BJ (cell line): Measurements from ENCODE around the gene TRPM1. TPM values are rescaled to one million over a fixed set of nuclear protein-coding genes. Genes with fewer than 3 reads are reported as not detected.

Source experiments
- CTCF ChIA-PET: fragments of 350-600 bp; formaldehyde crosslinking; extraction: SDS; loops from one replicate; lab custom pipeline; 2021; ENCODE audit warnings: antibody characterized with exemption, inconsistent platforms; lab: Yijun Ruan, JAX
- POLR2A ChIA-PET: fragments of 300-600 bp; sonication (Branson Sonifier 250); formaldehyde crosslinking; extraction: SDS; loops from one replicate; lab custom pipeline; 2021; ENCODE audit warnings: antibody characterized with exemption; lab: Charles Lee
- DNase-seq: peaks from one replicate; pipeline ENCODE4 v3.0.0-alpha.2; 2011; ENCODE audit warnings: low read depth
- H3K27me3 ChIP-seq: 2 replicates; pipeline ENCODE4 v1.6.0; 2011; ENCODE audit warnings: low read length; ENCODE audit not compliant: control insufficient read depth, insufficient read depth
- H3K36me3 ChIP-seq: 2 replicates; pipeline ENCODE4 v1.5.1; 2011; ENCODE audit warnings: low read length; ENCODE audit not compliant: control insufficient read depth, insufficient read depth
- H3K4me3 ChIP-seq: 2 replicates; pipeline ENCODE4 v1.5.1; 2011; ENCODE audit warnings: low read depth, mild to moderate bottlenecking, control low read depth, low read length
- polyA plus RNA-seq: library from polyadenylated mRNA; depleted of rRNA; stranded (reverse); fragments of >200 nt; gene quantifications from 2 replicates; pipeline ENCODE4 v1.2.3, GENCODE V29; 2011
- TF ChIP-seq, protein P1 (sequence below): IDR thresholded peaks from 2 replicates; pipeline ENCODE4 v1.5.1; 2011; ENCODE audit warnings: low read depth, mild to moderate bottlenecking, control low read depth, inconsistent platforms, low read length, moderate library complexity; ENCODE audit not compliant: insufficient read depth

The TRPM1 gene
- polyA plus RNA-seq, 1 experiment, result 0.44 TPM

- DNase-seq, result no peak
- Histone ChIP-seq H3K27me3 (no peaks in the 10 kb centered on the region), H3K36me3 (peaks cover 13% of the 10 kb centered on the region), H3K4me3 (no peak overlapping the region)
- POLR2A ChIA-PET, result no interaction called here
- TF ChIP-seq, protein P1, sequence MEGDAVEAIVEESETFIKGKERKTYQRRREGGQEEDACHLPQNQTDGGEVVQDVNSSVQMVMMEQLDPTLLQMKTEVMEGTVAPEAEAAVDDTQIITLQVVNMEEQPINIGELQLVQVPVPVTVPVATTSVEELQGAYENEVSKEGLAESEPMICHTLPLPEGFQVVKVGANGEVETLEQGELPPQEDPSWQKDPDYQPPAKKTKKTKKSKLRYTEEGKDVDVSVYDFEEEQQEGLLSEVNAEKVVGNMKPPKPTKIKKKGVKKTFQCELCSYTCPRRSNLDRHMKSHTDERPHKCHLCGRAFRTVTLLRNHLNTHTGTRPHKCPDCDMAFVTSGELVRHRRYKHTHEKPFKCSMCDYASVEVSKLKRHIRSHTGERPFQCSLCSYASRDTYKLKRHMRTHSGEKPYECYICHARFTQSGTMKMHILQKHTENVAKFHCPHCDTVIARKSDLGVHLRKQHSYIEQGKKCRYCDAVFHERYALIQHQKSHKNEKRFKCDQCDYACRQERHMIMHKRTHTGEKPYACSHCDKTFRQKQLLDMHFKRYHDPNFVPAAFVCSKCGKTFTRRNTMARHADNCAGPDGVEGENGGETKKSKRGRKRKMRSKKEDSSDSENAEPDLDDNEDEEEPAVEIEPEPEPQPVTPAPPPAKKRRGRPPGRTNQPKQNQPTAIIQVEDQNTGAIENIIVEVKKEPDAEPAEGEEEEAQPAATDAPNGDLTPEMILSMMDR, result no peak
- CTCF ChIA-PET, result no interaction called here
These were observed 143.3 kb downstream of the TRPM1 start for GRCh38 chr15:30958219-30958618.

- no peak for DNase-seq
- Histone ChIP-seq H3K27me3 (no peaks in the 10 kb centered on the region), H3K4me3 (no peak overlapping the region), H3K36me3 (peaks cover 25% of the 10 kb centered on the region)
- TF ChIP-seq, protein P1, result no peak
- ChIA-PET POLR2A (no interaction called here), CTCF (interaction anchor here (1.1 kb wide), 1 partner anchor 175 kb away, joined by 4 read pairs; no protein-coding TSS in a partner anchor)
These were observed 145.1 kb downstream of the TRPM1 start for GRCh38 chr15:30956216-30957124.

- ChIA-PET POLR2A (no interaction called here), CTCF (interaction anchor here (3.2 kb wide), 1 partner anchor 174 kb away, joined by 12 read pairs; no protein-coding TSS in a partner anchor)
- H3K36me3 ChIP-seq, result peaks cover 25% of the 10 kb centered on the region
- DNase-seq, result no peak
- H3K4me3 ChIP-seq, result no peak overlapping the region
- TF ChIP-seq, protein P1, result no peak
- no peaks in the 10 kb centered on the region for H3K27me3 ChIP-seq
These were observed 146.9 kb downstream of the TRPM1 start for GRCh38 chr15:30954674-30955073.

DNA sequence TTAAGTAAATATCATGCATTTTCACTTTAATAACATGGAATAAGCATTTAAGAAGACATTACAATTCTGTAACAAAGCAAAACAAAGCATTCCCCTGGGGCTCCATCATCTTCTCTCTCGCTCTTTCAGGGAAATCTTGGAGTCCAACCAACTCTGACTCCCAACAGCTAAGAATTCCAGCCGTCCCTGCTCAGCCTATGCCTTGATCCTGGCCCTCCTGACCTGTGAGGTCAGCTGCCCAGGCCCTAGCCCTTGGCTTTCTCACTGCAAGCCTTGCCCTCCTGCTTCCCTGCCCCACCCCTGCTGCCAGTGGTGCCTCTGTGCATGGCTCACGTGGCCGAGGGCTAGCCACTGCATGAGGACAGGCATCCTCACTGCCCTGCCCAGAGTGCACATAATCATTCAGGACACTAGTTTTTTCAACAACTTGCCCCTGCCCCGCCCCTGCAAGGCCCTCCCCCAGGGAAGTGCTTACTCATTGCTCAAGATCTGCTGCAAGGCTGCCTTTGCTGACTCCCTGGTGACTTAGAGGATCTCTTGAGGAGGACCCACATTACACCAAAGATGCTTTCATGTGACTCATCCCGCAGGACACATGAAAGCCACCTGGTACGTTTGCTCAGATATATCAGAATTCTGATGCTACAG, 147.7 kb downstream of the TRPM1 start:
- Histone ChIP-seq H3K4me3 (no peak overlapping the region), H3K27me3 (no peaks in the 10 kb centered on the region), H3K36me3 (peaks cover 23% of the 10 kb centered on the region)
- POLR2A ChIA-PET, result no interaction called here
- CTCF ChIA-PET, result interaction anchor here (0.6 to 3.2 kb wide), 3 partner anchors 10 to 175 kb away, joined by 3 to 12 read pairs (median 3); no protein-coding TSS in a partner anchor
- TF ChIP-seq, protein P1, result no peak
- peak; percentile 73 for DNase-seq

DNA sequence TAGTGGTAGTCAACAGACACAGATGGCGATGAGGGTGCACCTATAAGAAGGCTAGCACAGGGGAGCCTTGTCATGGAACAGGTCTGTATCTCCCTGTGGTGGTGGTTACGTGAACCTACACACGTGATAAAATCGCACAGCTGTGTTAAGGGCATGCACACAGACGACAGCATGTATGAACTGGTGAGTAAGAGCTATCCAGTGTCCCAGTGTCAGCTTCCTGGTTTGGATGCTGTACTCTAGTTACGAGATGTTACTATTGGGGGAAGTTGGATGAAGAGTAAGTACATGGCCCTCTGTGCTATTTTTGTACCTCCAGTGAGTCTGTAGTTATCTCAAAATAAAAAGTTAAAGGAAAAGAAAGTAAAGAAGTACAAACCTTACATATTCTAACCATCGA, 148.3 kb downstream of the TRPM1 start:
- DNase-seq, result no peak
- Histone ChIP-seq H3K36me3 (peaks cover 24% of the 10 kb centered on the region), H3K4me3 (no peak overlapping the region), H3K27me3 (no peaks in the 10 kb centered on the region)
- ChIA-PET CTCF (interaction anchor here (0.6 to 3.2 kb wide), 3 partner anchors 9 to 176 kb away, joined by 3 to 12 read pairs (median 3); no protein-coding TSS in a partner anchor), POLR2A (no interaction called here)
- TF ChIP-seq, protein P1, result no peak
